A549 (cell line): Measurements from ENCODE around the gene AXDND1.

Experiments
- CBX8 ChIP-seq: fragments of 200-600 bp; sonication (generic); IDR thresholded peaks from 2 replicates; pipeline ENCODE4 v1.6.1; 2016
- CTCF ChIP-seq: fragments of >200 bp; sonication (Bioruptor Twin); formaldehyde crosslinking; IDR thresholded peaks from 3 replicates; pipeline ENCODE4 v1.5.1; 2016
- EP300 ChIP-seq, 2 experiments: fragments of >200 bp; sonication (Bioruptor Twin); formaldehyde crosslinking; IDR thresholded peaks; 2 replicates in 1 of 2; 3 replicates in 1 of 2; pipeline ENCODE4 v1.6.1; 2016 to 2017
- MAX ChIP-seq: IDR thresholded peaks from 2 replicates; pipeline ENCODE4 v1.6.1; 2012
- NR3C1 ChIP-seq: fragments of >200 bp; sonication (Bioruptor Twin); formaldehyde crosslinking; IDR thresholded peaks from 3 replicates; pipeline ENCODE4 v1.6.1; 2017
- POLR2A ChIP-seq: IDR thresholded peaks from 2 replicates; pipeline ENCODE4 v1.6.1; 2012; ENCODE audit warnings: mild to moderate bottlenecking, low read length
- REST ChIP-seq: fragments of 200-600 bp; sonication (generic); IDR thresholded peaks from 2 replicates; pipeline ENCODE4 v1.6.1; 2016; ENCODE audit warnings: antibody characterized with exemption, mild to moderate bottlenecking, moderate library complexity

- TF ChIP-seq MAX (no peak), POLR2A (no peak), CTCF (no peak), CBX8 (no peak), EP300 (IDR thresholded peaks at IDR 0.05) (no peak), NR3C1 (no peak), REST (no peak)
These were observed 164.6 kb downstream of the AXDND1 start for GRCh38 chr1:179530352-179530751.
